ENCODE measurements around the gene SETBP1. TPM values are rescaled to one million over a fixed set of nuclear protein-coding genes. Genes with fewer than 3 reads are reported as not detected.

The SETBP1 gene
- total RNA-seq, 1 donor from 2014 or later: 72.8 TPM

GRCh38 chr18:45069546-45069945 is 388.9 kb downstream of the SETBP1 start:
- ATAC-seq (ENCODE audit: low read depth): no peak
- Mint-ChIP-seq H3K27ac (no peak overlapping the region), H3K27me3 (no peaks in the 10 kb centered on the region), H3K9me3 (no peaks in the 10 kb centered on the region), H3K4me3 (no peak overlapping the region), H3K4me1 (peaks cover 25% of the 10 kb centered on the region), H3K36me3 (ENCODE audit: low read depth) (peaks cover 12% of the 10 kb centered on the region)
- no peak for DNase-seq
- intact Hi-C loops (cut with micrococcal nuclease): no loop called here
- POLR2A ChIA-PET: no interaction called here
- TF ChIP-seq CTCF (IDR thresholded peaks at IDR 0.05): no peak
- CTCF ChIA-PET: no interaction called here

- intact Hi-C loops (cut with micrococcal nuclease): no loop called here
These were observed 391.3 kb downstream of the SETBP1 start for GRCh38 chr18:45071956-45072355.

GRCh38 chr18:45073556-45073955 is 392.9 kb downstream of the SETBP1 start:
- ChIA-PET POLR2A (no interaction called here), CTCF (no interaction called here)
- ATAC-seq (ENCODE audit: low read depth) (no peak), DNase-seq (no peak)
- Mint-ChIP-seq H3K36me3 (ENCODE audit: low read depth) (no peaks in the 10 kb centered on the region), H3K27me3 (no peaks in the 10 kb centered on the region), H3K27ac (no peak overlapping the region), H3K4me1 (no peaks in the 10 kb centered on the region), H3K4me3 (no peak overlapping the region), H3K9me3 (no peaks in the 10 kb centered on the region)
- intact Hi-C loops (cut with micrococcal nuclease): no loop called here
- no peak for TF ChIP-seq CTCF (IDR thresholded peaks at IDR 0.05)

More at GRCh38 chr18:45071956-45072355, 391.3 kb downstream of the SETBP1 start:
- no peaks in the 10 kb centered on the region for H3K27me3 Mint-ChIP-seq
- no peak for ATAC-seq (ENCODE audit: low read depth)
- H3K36me3 Mint-ChIP-seq (ENCODE audit: low read depth): no peaks in the 10 kb centered on the region
- ChIA-PET POLR2A (no interaction called here), CTCF (no interaction called here)
- H3K4me3 Mint-ChIP-seq: no peak overlapping the region
- H3K9me3 Mint-ChIP-seq: no peaks in the 10 kb centered on the region
- H3K27ac Mint-ChIP-seq: no peak overlapping the region
- no peak for DNase-seq
- TF ChIP-seq CTCF (IDR thresholded peaks at IDR 0.05): no peak
- H3K4me1 Mint-ChIP-seq: peaks cover 4% of the 10 kb centered on the region

GRCh38 chr18:45081566-45082181 is 401.0 kb downstream of the SETBP1 start:
- peaks cover 6% of the 10 kb centered on the region for H3K4me1 Mint-ChIP-seq
- peaks cover 8% of the 10 kb centered on the region for H3K9me3 Mint-ChIP-seq
- DNase-seq (no peak), ATAC-seq (ENCODE audit: low read depth) (no peak)
- CTCF ChIA-PET: no interaction called here
- intact Hi-C loops (cut with micrococcal nuclease): no loop called here
- peaks cover 3% of the 10 kb centered on the region for H3K36me3 Mint-ChIP-seq (ENCODE audit: low read depth)
- H3K27ac Mint-ChIP-seq: no peak overlapping the region
- TF ChIP-seq CTCF (IDR thresholded peaks at IDR 0.05): no peak
- no peak overlapping the region for H3K4me3 Mint-ChIP-seq
- no peaks in the 10 kb centered on the region for H3K27me3 Mint-ChIP-seq
- POLR2A ChIA-PET: no interaction called here

- Mint-ChIP-seq H3K9me3 (peaks cover 8% of the 10 kb centered on the region), H3K27me3 (no peaks in the 10 kb centered on the region)
- TF ChIP-seq CTCF (IDR thresholded peaks at IDR 0.05): no peak
These were observed 402.7 kb downstream of the SETBP1 start for GRCh38 chr18:45083226-45083855.

More at GRCh38 chr18:45083226-45083855, 402.7 kb downstream of the SETBP1 start:
- ChIA-PET POLR2A (no interaction called here), CTCF (no interaction called here)
- peaks cover 3% of the 10 kb centered on the region for H3K36me3 Mint-ChIP-seq (ENCODE audit: low read depth)
- no peak for ATAC-seq (ENCODE audit: low read depth)
- H3K4me3 Mint-ChIP-seq: no peak overlapping the region
- no peak overlapping the region for H3K27ac Mint-ChIP-seq
- intact Hi-C loops (cut with micrococcal nuclease): no loop called here
- peaks cover 6% of the 10 kb centered on the region for H3K4me1 Mint-ChIP-seq
- DNase-seq: no peak
